Measurements from ENCODE around the gene ALAS1. TPM values are rescaled to one million over a fixed set of nuclear protein-coding genes. Genes with fewer than 3 reads are reported as not detected.

The ALAS1 gene
- total RNA-seq, 1 experiment from 2014 or later: 71.2 TPM

DNA sequence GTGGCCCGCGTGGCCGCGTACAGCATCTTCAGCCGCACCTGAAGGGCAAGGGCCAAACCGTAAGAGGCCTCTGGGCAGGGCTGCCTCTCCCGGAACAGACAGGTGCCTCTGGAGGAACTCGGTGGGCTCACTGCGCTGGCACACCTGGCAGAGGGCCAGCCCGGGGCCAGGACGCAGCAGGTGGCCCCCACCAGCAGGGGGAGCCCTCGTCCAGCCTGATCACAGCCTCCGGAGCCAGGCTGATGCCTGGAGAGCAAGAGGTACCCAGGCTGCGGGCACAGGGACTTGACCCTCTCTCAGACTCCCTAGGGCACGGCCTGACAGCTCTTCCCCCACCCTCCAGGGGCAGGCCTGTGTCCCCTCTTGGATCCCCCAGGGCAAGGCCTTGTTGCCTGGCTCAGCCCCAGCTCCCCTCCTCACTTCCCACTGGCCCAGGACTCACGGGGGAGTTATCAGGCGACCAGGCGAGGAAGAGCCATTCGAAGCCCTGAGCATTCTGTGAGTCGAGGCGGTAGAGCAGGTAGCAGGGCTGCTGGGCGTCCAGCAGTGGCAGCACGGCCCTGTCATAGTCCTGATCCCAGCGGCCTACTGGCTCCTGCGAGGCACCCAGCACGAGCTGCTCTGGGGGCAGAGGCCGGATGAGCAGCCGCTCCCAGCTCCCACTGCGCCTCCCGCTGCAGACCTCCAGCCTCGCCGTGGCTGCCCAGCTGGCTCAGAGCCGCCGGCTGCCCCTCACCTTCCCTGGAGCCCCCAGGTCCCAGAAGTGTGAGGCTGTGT, 33.7 kb downstream of the ALAS1 start:
- no peak for TF ChIP-seq EZH2 (IDR thresholded peaks at IDR 0.05; ENCODE audit: low read depth)
- TF ChIP-seq, protein P1, sequence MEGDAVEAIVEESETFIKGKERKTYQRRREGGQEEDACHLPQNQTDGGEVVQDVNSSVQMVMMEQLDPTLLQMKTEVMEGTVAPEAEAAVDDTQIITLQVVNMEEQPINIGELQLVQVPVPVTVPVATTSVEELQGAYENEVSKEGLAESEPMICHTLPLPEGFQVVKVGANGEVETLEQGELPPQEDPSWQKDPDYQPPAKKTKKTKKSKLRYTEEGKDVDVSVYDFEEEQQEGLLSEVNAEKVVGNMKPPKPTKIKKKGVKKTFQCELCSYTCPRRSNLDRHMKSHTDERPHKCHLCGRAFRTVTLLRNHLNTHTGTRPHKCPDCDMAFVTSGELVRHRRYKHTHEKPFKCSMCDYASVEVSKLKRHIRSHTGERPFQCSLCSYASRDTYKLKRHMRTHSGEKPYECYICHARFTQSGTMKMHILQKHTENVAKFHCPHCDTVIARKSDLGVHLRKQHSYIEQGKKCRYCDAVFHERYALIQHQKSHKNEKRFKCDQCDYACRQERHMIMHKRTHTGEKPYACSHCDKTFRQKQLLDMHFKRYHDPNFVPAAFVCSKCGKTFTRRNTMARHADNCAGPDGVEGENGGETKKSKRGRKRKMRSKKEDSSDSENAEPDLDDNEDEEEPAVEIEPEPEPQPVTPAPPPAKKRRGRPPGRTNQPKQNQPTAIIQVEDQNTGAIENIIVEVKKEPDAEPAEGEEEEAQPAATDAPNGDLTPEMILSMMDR (conservative IDR thresholded peaks at IDR 0.05): peak; percentile 86
- CTCF ChIA-PET: no interaction called here
- BruUV-seq (replicated peaks): no TSS peak
- H4K20me1 ChIP-seq (ENCODE audit: insufficient read depth): peaks cover 9% of the 10 kb centered on the region
- POLR2A ChIA-PET (ENCODE audit: unreplicated experiment): no interaction called here
- intact Hi-C loops (cut with micrococcal nuclease; ENCODE audit: unreplicated experiment): loop anchor here (1.0 to 5.0 kb wide), 2 partner anchors 108 to 156 kb away; no protein-coding TSS in a partner anchor
- no peak overlapping the region for H2AFZ ChIP-seq
- H3F3A ChIP-seq (ENCODE audit: insufficient read depth, low read depth): peaks cover 14% of the 10 kb centered on the region
- H3K79me2 ChIP-seq (ENCODE audit: low read depth): peaks cover 20% of the 10 kb centered on the region
- no peak overlapping the region for H3K4me2 ChIP-seq
- no peak overlapping the region for H3K27ac ChIP-seq
- H3K4me1 ChIP-seq (replicated peaks; ENCODE audit: insufficient read depth): peaks cover 14% of the 10 kb centered on the region
- peaks cover 7% of the 10 kb centered on the region; the same call in 1 of the 2 replicates for H3K36me3 ChIP-seq (ENCODE audit: low read depth)
- no peaks in the 10 kb centered on the region for H3K9me3 ChIP-seq (ENCODE audit: insufficient read depth, low read depth)
- no peaks in the 10 kb centered on the region for H3K27me3 ChIP-seq (ENCODE audit: insufficient read depth, low read depth)
- peak in 1 of 2 experiments; percentile 79 for DNase-seq
- no peaks in the 10 kb centered on the region for H3K9me2 ChIP-seq (ENCODE audit: insufficient read depth)
- no peak overlapping the region for H3K4me3 ChIP-seq

DNA sequence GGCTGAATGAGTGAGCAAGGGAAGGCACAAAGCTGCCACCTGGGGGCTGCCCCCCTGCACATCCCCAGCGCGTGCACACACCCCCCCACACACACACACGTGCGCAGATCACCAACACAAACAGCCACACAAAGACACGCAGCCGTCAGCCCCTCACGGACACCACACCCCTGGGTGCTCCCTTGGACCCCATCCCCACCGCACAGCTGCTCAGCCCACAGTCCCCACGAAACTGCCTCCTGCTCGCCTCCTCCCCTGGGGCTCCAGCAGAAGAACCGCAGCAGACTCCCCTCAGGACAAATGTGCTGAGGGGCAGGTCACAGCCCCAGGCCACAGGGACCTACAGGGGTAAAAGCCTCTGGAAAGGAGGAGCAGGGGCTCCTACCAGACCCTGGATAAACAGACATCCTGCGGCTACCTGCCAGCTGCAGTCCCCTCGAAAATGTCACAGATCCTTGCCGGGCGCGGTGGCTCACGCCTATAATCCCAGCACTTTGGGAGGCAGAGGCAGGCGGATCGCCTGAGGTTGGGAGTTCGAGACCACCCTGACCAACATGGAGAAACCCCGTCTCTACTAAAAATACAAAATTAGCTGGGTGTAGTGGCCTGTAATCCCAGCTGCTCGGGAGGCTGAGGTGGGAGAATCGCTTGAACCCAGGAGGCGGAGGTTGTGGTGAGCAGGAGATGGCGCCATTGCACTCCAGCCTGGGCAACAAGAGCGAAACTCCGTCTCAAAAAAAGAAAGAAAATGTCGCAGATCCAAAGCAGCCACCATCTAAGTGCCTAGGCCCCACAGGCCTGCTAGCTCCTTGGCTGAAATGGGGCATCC, 34.5 kb downstream of the ALAS1 start:
- Histone ChIP-seq H3F3A (ENCODE audit: insufficient read depth, low read depth) (peaks cover 21% of the 10 kb centered on the region), H2AFZ (no peak overlapping the region), H3K9me2 (ENCODE audit: insufficient read depth) (no peaks in the 10 kb centered on the region), H3K4me2 (no peak overlapping the region), H3K79me2 (ENCODE audit: low read depth) (peaks cover 23% of the 10 kb centered on the region), H3K9me3 (ENCODE audit: insufficient read depth, low read depth) (no peaks in the 10 kb centered on the region), H3K27ac (no peak overlapping the region), H4K20me1 (ENCODE audit: insufficient read depth) (peaks cover 9% of the 10 kb centered on the region), H3K4me1 (replicated peaks; ENCODE audit: insufficient read depth) (peaks cover 22% of the 10 kb centered on the region), H3K27me3 (ENCODE audit: insufficient read depth, low read depth) (no peaks in the 10 kb centered on the region), H3K36me3 (ENCODE audit: low read depth) (peaks cover 7% of the 10 kb centered on the region; the same call in 1 of the 2 replicates), H3K4me3 (no peak overlapping the region)
- DNase-seq: no peak
- intact Hi-C loops (cut with micrococcal nuclease; ENCODE audit: unreplicated experiment): loop anchor here (5.0 kb wide), 1 partner anchor 155 kb away; no protein-coding TSS in a partner anchor
- ChIA-PET POLR2A (ENCODE audit: unreplicated experiment) (no interaction called here), CTCF (interaction anchor here (0.6 kb wide), 1 partner anchor 88 kb away, joined by 4 read pairs; no protein-coding TSS in a partner anchor)
- BruUV-seq (replicated peaks): no TSS peak
- TF ChIP-seq, protein P1 (conservative IDR thresholded peaks at IDR 0.05): no peak
- no peak for TF ChIP-seq EZH2 (IDR thresholded peaks at IDR 0.05; ENCODE audit: low read depth)

DNA sequence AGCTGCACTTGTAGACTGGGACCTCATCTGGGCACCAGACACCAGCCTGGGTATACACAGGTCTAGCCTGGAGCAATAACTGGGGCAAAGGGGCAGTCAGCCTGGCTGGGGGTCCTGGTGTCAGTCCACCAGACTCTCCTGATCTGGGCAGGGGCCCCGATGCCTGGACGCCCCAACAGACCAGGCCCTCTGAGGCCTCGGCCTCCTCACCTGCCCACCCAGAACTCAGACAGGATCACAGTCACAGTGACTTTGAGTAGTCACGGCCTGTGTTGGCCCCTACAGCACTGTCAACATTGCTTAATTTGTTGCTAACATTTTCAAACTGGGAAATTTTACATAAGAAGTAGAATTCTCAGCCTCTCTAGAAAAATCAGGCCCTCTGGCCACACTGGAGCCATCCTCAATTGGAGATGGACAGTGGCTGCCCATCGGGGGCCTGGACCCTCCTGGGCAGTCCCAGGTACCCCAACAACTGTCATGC, 35.2 kb downstream of the ALAS1 start:
- BruUV-seq (replicated peaks): no TSS peak
- Histone ChIP-seq H3F3A (ENCODE audit: insufficient read depth, low read depth) (peaks cover 25% of the 10 kb centered on the region), H3K79me2 (ENCODE audit: low read depth) (peaks cover 27% of the 10 kb centered on the region), H3K9me2 (ENCODE audit: insufficient read depth) (no peaks in the 10 kb centered on the region), H3K27me3 (ENCODE audit: insufficient read depth, low read depth) (no peaks in the 10 kb centered on the region), H3K36me3 (ENCODE audit: low read depth) (peaks cover 7% of the 10 kb centered on the region; the same call in 1 of the 2 replicates), H3K4me1 (replicated peaks; ENCODE audit: insufficient read depth) (peaks cover 27% of the 10 kb centered on the region), H3K4me2 (no peak overlapping the region), H3K4me3 (no peak overlapping the region), H2AFZ (no peak overlapping the region), H3K27ac (no peak overlapping the region), H4K20me1 (ENCODE audit: insufficient read depth) (peaks cover 9% of the 10 kb centered on the region), H3K9me3 (ENCODE audit: insufficient read depth, low read depth) (no peaks in the 10 kb centered on the region)
- intact Hi-C loops (cut with micrococcal nuclease; ENCODE audit: unreplicated experiment): loop anchor here (5.0 kb wide), 1 partner anchor 154 kb away; no protein-coding TSS in a partner anchor
- no peak for DNase-seq
- ChIA-PET CTCF (interaction anchor here (0.6 kb wide), 1 partner anchor 88 kb away, joined by 4 read pairs; no protein-coding TSS in a partner anchor), POLR2A (ENCODE audit: unreplicated experiment) (no interaction called here)
- no peak for TF ChIP-seq EZH2 (IDR thresholded peaks at IDR 0.05; ENCODE audit: low read depth)
- TF ChIP-seq, protein P1 (conservative IDR thresholded peaks at IDR 0.05): no peak

Data from PC-9 (cell line).